Keratinocyte (primary cell): Measurements from ENCODE around the gene NOVA2. TPM values are rescaled to one million over a fixed set of nuclear protein-coding genes. Genes with fewer than 3 reads are reported as not detected.

Experiments used
- DNase-seq: peaks from one replicate; pipeline ENCODE4 v3.0.0-alpha.2; 2011; ENCODE audit warnings: low read depth, missing footprints, low spot score
- FAIRE-seq: peaks from 2 replicates; lab custom pipeline; 2011; peaks lifted over from hg19 to GRCh38; lab: Jason Lieb, UNC
- H2AFZ ChIP-seq: 2 replicates; pipeline ENCODE4 v1.6.0; 2012; ENCODE audit warnings: low read length, control low read depth, inconsistent platforms; ENCODE audit not compliant: control insufficient read depth
- H3K27ac ChIP-seq: 2 replicates; pipeline ENCODE4 v1.5.1; 2011; ENCODE audit warnings: low read length; ENCODE audit not compliant: control insufficient read depth, insufficient read depth
- H3K27me3 ChIP-seq: 3 replicates; pipeline ENCODE4 v1.6.0; 2011; ENCODE audit warnings: low read length; ENCODE audit not compliant: control insufficient read depth, insufficient read depth; ENCODE audit errors: extremely low read depth
- H3K36me3 ChIP-seq, 2 experiments: 2 replicates in 1 of 2; 3 replicates in 1 of 2; pipeline ENCODE4 v1.5.1; 2011; ENCODE audit warnings: low read length in 2 of 2, mild to moderate bottlenecking in 1 of 2; ENCODE audit not compliant: control insufficient read depth in 2 of 2, insufficient read depth in 2 of 2; ENCODE audit errors: extremely low read depth in 1 of 2
- H3K4me1 ChIP-seq: 3 replicates; pipeline ENCODE4 v1.5.1; 2011; ENCODE audit warnings: low read length; ENCODE audit not compliant: control insufficient read depth, insufficient read depth; ENCODE audit errors: extremely low read depth
- H3K4me2 ChIP-seq: 3 replicates; pipeline ENCODE4 v1.6.0; 2011; ENCODE audit warnings: low read depth, low read length; ENCODE audit not compliant: control insufficient read depth, insufficient read depth; ENCODE audit errors: extremely low read depth
- H3K4me3 ChIP-seq, 3 experiments: fragments of 200-600 bp in 1 of 3; sonication (generic) in 1 of 3; 2 replicates in 2 of 3; 3 replicates in 1 of 3; pipeline ENCODE4 v1.5.1; 2011 to 2016; ENCODE audit warnings: low read length in 3 of 3, mild to moderate bottlenecking in 3 of 3, control low read depth in 2 of 3, inconsistent platforms in 1 of 3, low read depth in 1 of 3, mixed read lengths in 1 of 3, mixed run types in 1 of 3, moderate library complexity in 1 of 3; ENCODE audit not compliant: control insufficient read depth in 2 of 3, insufficient read depth in 2 of 3; ENCODE audit errors: extremely low read depth in 1 of 3
- H3K79me2 ChIP-seq: 2 replicates; pipeline ENCODE4 v1.6.0; 2012; ENCODE audit warnings: low read length; ENCODE audit not compliant: control insufficient read depth, insufficient read depth
- H3K9ac ChIP-seq: 3 replicates; pipeline ENCODE4 v1.6.0; 2011; ENCODE audit warnings: low read length; ENCODE audit not compliant: control insufficient read depth, insufficient read depth; ENCODE audit errors: extremely low read depth
- H3K9me1 ChIP-seq: 3 replicates; pipeline ENCODE4 v1.6.0; 2011; ENCODE audit warnings: low read length; ENCODE audit not compliant: control insufficient read depth, insufficient read depth; ENCODE audit errors: extremely low read depth
- H3K9me3 ChIP-seq: 2 replicates; pipeline ENCODE4 v1.5.1; 2012; ENCODE audit warnings: low read depth, low read length; ENCODE audit not compliant: control insufficient read depth
- H4K20me1 ChIP-seq: 3 replicates; pipeline ENCODE4 v1.6.0; 2011; ENCODE audit warnings: low read length; ENCODE audit not compliant: control insufficient read depth, insufficient read depth; ENCODE audit errors: extremely low read depth
- EZH2 ChIP-seq: IDR thresholded peaks from one replicate; pipeline ENCODE4 v1.6.1; 2012; ENCODE audit warnings: inconsistent platforms, mild to moderate bottlenecking, low read length, moderate library complexity
- dilution Hi-C: fragments of 300-500 bp; cut with MboI; formaldehyde crosslinking; loops from one replicate; pipeline ENCODE4 v1.7.0; 2020; ENCODE audit warnings: low sequenced_read_pairs; ENCODE audit not compliant: extremely low pct_ligation_motif_present
- polyA plus RNA-seq, 5 experiments: library from polyadenylated mRNA; depleted of rRNA in 3 of 5; stranded (reverse) in 3 of 5; stranded (forward) in 1 of 5; unstranded in 1 of 5; fragments of >200 nt; gene quantifications; 1 replicate in 1 of 5; 2 replicates in 3 of 5; 3 replicates in 1 of 5; pipeline versions ENCODE4 v1.2.1 to v1.2.3, GENCODE V29; 2011 to 2012; ENCODE audit warnings: missing spikeins in 2 of 5, low read depth in 1 of 5, low replicate concordance in 1 of 5
- TF ChIP-seq, protein P1 (sequence below), 3 experiments: IDR thresholded peaks in 1 of 3; conservative IDR thresholded peaks in 1 of 3; optimal IDR thresholded peaks in 1 of 3; 2 replicates in 2 of 3; 3 replicates in 1 of 3; pipeline versions ENCODE3 to v1.5.1; 2011; ENCODE audit warnings: low read length in 3 of 3, mild to moderate bottlenecking in 3 of 3, moderate library complexity in 2 of 3, control low read depth in 1 of 3, inconsistent platforms in 1 of 3; ENCODE audit not compliant: insufficient read depth in 2 of 3; ENCODE audit errors: extremely low read depth in 1 of 3

The NOVA2 gene
- polyA plus RNA-seq, 1 donor (not counting 4 experiments of a cell fraction or from before 2014, with no cell fraction given), result not detected

DNA sequence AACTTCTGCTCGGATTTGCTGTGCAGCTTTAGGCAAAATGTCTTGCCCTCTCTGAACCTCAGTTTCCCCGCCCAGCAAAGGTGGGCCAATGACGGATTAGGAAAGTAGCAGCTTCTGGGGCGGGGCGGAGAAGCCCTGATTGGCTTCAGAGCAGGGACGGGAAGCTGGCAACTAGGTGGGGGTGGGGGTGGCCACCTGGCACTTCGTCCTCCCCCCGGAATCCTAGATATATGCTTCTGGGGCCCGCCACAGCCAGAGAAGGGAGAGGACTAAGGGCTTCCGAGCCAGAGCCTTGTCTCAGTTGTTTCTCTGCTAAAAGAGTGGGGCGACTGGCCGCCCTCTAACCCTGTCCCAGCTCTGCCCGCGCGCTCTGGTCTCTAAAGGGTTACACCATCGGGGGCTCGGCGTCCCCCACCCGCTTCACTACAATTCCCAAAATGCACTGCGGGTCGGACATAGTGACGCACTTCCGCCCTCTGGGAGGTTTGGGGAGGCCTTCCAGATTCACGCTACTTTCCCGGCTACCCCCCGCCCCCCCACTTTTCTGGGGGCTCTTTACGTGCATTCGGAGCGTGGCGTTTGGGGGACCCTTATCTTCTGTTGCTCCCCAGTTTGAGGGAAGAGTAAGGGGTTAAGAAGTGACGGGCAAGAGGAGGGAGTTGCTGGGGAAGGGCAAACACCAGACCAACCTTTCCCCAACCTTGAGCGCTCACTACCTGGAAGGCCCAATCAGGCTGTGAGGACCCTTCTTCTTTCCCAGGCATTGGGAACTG lies 87.1 kb downstream of the NOVA2 start:
- Histone ChIP-seq H2AFZ (peak overlapping the region; percentile 99), H3K4me2 (peak overlapping the region; percentile 96), H3K27ac (peak overlapping the region; percentile 94), H3K4me1 (peaks cover 14% of the 10 kb centered on the region), H4K20me1 (no peaks in the 10 kb centered on the region), H3K36me3 (peaks cover 0 to 4% of the 10 kb centered on the region in 2 experiments), H3K9me3 (no peaks in the 10 kb centered on the region), H3K4me3 (peak overlapping the region; percentile 65 to 89 (median 82)), H3K9me1 (no peaks in the 10 kb centered on the region), H3K9ac (peak overlapping the region; percentile 94), H3K27me3 (peaks cover 7% of the 10 kb centered on the region), H3K79me2 (peaks cover 8% of the 10 kb centered on the region)
- DNase-seq, result peak; percentile 76
- FAIRE-seq, result peak; percentile 90
- dilution Hi-C loops, result no loop called here
- TF ChIP-seq, protein P1, sequence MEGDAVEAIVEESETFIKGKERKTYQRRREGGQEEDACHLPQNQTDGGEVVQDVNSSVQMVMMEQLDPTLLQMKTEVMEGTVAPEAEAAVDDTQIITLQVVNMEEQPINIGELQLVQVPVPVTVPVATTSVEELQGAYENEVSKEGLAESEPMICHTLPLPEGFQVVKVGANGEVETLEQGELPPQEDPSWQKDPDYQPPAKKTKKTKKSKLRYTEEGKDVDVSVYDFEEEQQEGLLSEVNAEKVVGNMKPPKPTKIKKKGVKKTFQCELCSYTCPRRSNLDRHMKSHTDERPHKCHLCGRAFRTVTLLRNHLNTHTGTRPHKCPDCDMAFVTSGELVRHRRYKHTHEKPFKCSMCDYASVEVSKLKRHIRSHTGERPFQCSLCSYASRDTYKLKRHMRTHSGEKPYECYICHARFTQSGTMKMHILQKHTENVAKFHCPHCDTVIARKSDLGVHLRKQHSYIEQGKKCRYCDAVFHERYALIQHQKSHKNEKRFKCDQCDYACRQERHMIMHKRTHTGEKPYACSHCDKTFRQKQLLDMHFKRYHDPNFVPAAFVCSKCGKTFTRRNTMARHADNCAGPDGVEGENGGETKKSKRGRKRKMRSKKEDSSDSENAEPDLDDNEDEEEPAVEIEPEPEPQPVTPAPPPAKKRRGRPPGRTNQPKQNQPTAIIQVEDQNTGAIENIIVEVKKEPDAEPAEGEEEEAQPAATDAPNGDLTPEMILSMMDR (optimal IDR thresholded peaks at IDR 0.05 in 1 of 3, IDR thresholded peaks at IDR 0.05 in 1 of 3, conservative IDR thresholded peaks at IDR 0.05 in 1 of 3; ENCODE audit: extremely low read depth in 1 of 3, insufficient read depth in 2 of 3, low read length in 3 of 3), result no peak

DNA sequence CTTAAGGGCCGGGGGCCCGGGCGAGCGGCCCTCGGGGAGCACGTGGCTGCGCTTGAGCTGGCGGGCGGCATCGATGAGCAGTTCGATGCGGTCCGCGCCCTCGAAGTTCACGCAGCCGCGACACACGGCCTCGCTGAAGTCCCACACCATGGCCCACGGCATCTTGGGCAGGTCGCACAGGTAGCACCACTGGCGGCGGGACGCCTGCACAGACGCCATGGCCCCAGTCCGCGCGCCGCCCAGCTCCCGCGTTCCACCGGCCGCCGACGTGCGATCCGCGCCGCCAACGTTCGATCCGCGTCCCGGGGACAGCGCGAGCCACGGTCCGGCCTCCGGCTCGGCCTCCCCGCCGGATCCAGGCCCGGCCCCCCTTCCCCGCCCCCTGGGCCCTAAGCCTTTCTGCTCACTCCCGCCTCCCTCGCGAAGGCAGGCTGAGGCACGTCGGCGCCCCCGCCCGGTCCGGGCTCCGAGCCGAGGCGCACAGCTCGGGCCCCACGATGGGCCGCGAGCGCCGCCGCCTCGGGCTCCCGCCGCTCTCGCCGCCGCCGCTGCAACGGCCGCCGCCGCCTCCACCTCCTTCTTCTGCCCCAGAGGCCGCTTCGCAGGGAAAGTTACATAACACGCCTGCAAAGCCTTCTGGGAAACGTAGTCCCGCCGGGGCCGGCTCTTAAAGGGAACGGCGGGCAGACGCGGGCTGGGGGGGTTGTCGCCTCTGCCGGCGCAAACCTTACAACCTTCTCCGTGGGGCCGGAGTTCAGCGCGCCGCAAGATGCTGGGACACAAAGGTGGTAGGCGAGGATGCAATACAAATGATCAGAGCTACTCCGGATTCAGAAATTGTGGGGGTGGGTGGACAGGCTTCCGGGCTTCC lies 87.9 kb downstream of the NOVA2 start, which contains the start of gene IRF2BP1:
Gene IRF2BP1 (minus strand): TSS at position 586 of the 871 bp plus-strand sequence. CDS start 367 bp downstream, at position 219.
- Histone ChIP-seq H3K9me3 (no peaks in the 10 kb centered on the region), H3K4me3 (peak within 1 kb of the TSS; percentile 65 to 89 (median 82)), H3K36me3 (peaks cover 0 to 2% of the 10 kb centered on the region in 2 experiments), H3K27ac (peak within 1 kb of the TSS; percentile 94), H3K9me1 (no peaks in the 10 kb centered on the region), H3K27me3 (peaks cover 7% of the 10 kb centered on the region), H3K79me2 (peaks cover 8% of the 10 kb centered on the region), H4K20me1 (no peaks in the 10 kb centered on the region), H3K4me1 (peaks cover 14% of the 10 kb centered on the region), H3K4me2 (peak within 1 kb of the TSS; percentile 96), H2AFZ (peak within 1 kb of the TSS; percentile 99), H3K9ac (peak within 1 kb of the TSS; percentile 94)
- DNase-seq (peak; percentile 40), FAIRE-seq (no peak)
- TF ChIP-seq, protein P1 (optimal IDR thresholded peaks at IDR 0.05 in 1 of 3, IDR thresholded peaks at IDR 0.05 in 1 of 3, conservative IDR thresholded peaks at IDR 0.05 in 1 of 3; ENCODE audit: extremely low read depth in 1 of 3, insufficient read depth in 2 of 3, low read length in 3 of 3), result no peak
- TF ChIP-seq EZH2, result no peak
- dilution Hi-C loops, result no loop called here
